ENCODE measurements around the gene SNCA.

Gene SNCA

DNA sequence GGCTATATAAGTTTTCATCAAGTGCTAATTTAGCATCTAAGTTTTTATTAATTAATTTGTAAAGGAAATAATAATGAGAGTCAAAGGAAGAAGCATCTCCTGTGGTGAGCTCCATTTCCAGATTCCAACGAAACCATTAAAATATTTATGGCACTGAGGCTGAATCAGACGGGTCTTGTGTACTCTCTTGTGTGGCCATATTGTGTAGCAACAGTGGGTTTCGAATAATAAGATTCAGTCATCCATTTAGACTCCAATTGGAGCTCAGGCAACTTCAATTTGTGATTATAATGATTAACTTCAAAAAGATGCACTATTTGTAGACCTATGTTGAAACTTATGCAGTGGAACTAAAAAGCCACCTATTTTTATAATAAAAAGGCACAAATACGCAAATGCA, 82.4 kb downstream of the SNCA start:
- no peak for DNase-seq (ENCODE audit: low read depth, low spot score)

DNA sequence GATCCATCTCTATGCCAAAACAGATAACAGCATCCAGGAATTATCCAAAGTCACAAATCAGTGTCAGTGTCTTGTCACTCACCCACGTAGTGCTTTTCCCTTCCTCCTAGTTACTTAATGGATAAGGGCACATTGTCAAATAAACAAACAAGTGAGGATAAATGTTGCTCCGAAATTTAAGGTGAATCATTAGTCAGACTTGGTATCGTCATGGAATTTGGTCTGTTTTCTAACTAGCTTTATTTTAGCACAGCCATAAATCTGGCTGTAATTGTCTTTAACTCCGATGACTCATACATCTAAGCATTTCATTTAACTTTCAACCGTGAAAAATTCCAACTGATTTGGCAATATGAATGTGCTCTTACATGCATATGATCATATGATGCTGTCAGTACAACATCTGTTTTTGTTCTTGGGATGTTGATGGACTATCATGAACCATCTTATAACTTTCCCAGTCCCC, 83.3 kb downstream of the SNCA start:
- no peak for DNase-seq (ENCODE audit: low read depth, low spot score)

- DNase-seq (ENCODE audit: low read depth, low spot score): no peak
Measured at GRCh38 chr4:89752932-89753598, 83.9 kb downstream of the SNCA start.

GRCh38 chr4:89751416-89751815, 85.5 kb downstream of the SNCA start:
- no peak for DNase-seq (ENCODE audit: low read depth, low spot score)

GRCh38 chr4:89746377-89746776, 90.6 kb downstream of the SNCA start:
- DNase-seq (ENCODE audit: low read depth, low spot score): no peak

GRCh38 chr4:89745708-89746107, 91.3 kb downstream of the SNCA start:
- no peak for DNase-seq (ENCODE audit: low read depth, low spot score)

DNA sequence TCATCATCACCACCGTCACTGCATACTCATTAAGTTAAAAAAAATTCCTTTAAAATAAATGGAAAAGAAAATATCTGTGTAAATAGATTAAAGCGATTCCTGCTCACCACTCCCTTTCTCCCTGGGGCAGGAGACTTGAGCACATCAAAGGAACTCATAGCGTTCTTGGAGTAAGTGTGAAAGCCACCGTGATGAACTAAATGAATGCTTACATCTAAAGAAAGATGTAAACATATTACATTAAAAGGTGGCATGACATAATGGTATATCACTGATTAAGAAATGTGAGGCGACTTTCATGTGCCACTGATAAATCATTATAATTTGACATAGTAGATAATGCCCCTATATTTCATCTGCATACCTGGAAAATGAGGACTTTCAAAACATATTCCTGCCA, 92.0 kb downstream of the SNCA start:
- no peak for DNase-seq (ENCODE audit: low read depth, low spot score)

GRCh38 chr4:89741768-89742167, 95.2 kb downstream of the SNCA start:
- DNase-seq (ENCODE audit: low read depth, low spot score): no peak

GRCh38 chr4:89739311-89739988, 97.5 kb downstream of the SNCA start:
- DNase-seq (ENCODE audit: low read depth, low spot score): no peak

DNA sequence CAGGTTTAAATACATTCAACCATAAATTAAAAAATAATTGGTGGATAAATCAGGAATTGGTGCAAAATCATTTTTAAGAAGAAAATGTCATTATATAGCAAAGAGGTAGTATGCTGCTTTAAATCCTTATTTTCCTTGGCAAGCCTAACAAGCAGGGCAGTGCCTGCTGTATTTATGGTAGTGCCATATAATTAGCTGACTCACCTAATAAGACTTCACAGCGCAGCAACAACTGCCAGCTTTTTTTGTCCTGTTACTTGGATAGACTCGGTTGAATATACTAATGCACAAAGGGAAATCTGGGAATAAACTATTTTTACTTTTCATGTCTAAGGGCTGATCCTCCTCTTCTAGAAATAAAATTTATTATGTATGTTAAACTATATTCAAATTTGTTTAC, 99.1 kb downstream of the SNCA start:
- DNase-seq (ENCODE audit: low read depth, low spot score): no peak

- DNase-seq (ENCODE audit: low read depth, low spot score): no peak
Measured at GRCh38 chr4:89733946-89734345, 103.0 kb downstream of the SNCA start.

GRCh38 chr4:89727238-89727637, 109.7 kb downstream of the SNCA start:
- no peak for DNase-seq (ENCODE audit: low read depth, low spot score)

DNA sequence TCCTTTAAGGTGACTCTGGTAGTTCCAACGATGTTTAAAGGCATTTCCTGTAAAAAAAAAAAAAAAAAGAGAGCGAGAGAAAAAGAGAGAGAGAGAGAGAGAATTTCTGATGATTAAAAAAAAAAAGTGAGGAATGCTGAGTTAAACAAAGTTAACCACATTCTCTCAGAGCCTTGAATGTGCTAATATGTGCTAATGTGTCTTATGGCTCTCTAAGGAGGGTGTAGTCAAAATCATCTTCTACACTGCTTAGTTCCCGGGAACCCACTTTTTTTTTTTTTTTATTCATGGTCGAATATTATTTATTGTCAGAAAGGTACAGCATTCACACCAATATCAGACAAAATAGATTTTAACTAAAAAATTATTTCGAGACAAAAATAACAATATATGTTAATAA, 111.7 kb downstream of the SNCA start:
- no peak for DNase-seq (ENCODE audit: low read depth, low spot score)

- DNase-seq (ENCODE audit: low read depth, low spot score): no peak
Measured at GRCh38 chr4:89724716-89725115, 112.2 kb downstream of the SNCA start.

- no peak for DNase-seq (ENCODE audit: low read depth, low spot score)
Measured at GRCh38 chr4:89723096-89723495, 113.9 kb downstream of the SNCA start.

GRCh38 chr4:89722517-89722916, 114.4 kb downstream of the SNCA start:
- no peak for DNase-seq (ENCODE audit: low read depth, low spot score)

- DNase-seq (ENCODE audit: low read depth, low spot score): no peak
Measured at GRCh38 chr4:89720981-89721380, 116.0 kb downstream of the SNCA start.

- DNase-seq (ENCODE audit: low read depth, low spot score): no peak
Measured at GRCh38 chr4:89719536-89720090, 117.3 kb downstream of the SNCA start.

DNA sequence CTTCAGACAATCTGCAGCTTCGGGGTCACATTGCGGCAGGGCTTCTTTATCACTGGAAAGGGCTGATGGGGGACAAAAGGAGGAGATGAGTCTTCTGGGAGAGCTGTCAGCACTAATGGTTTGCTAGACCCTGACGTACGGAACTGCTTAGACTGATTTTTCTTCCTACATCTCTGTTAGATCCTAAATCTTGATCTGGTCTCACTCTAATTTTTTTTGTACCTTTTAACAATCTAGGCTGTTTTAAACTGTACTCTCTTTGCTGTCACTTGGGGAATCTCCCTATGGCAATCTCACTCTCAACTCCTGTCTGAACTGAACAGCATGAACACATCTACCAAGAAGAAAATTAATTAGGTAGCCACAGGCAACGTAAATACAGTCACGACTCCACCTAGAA, 120.1 kb downstream of the SNCA start:
- no peak for DNase-seq (ENCODE audit: low read depth, low spot score)

DNA sequence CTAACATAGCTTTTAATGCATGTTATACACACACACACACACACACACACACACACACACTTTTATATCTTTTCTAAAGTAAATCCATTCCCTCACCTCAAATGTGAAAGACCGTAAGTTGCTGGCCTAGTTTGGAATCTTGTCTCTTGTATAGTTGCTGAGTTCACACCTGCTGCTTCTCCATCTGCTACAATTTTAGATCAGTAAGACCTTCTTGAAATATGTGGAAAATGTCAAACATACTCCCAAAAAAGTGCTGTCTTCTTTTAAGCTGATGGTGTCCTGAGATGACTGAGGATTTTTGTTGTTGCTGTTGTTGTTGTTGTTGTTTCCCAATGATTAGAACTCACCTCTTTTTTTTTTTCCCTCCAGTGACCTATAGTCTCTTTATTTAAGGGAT, 121.3 kb downstream of the SNCA start:
- no peak for DNase-seq (ENCODE audit: low read depth, low spot score)

DNA sequence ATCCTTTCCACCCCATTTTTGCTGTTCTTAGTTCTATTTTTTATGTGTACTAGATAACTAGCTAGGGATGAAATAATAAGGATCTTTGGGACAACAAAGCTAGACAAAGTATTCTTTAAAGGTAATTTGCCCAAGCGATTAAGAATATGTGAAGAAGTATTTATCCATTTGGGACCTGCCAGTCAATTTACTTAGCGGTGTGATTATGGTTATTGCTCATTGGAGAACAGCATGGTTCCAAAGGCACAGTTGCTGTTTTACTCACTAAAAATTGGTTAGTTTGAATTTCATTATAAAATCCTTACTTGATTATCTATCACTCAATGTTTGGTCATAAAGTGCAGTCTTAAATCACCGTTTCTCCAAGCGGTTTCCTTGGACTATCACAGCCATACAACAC, 124.1 kb downstream of the SNCA start:
- DNase-seq (ENCODE audit: low read depth, low spot score): no peak

GRCh38 chr4:89712141-89712540, 124.8 kb downstream of the SNCA start:
- no peak for DNase-seq (ENCODE audit: low read depth, low spot score)

DNA sequence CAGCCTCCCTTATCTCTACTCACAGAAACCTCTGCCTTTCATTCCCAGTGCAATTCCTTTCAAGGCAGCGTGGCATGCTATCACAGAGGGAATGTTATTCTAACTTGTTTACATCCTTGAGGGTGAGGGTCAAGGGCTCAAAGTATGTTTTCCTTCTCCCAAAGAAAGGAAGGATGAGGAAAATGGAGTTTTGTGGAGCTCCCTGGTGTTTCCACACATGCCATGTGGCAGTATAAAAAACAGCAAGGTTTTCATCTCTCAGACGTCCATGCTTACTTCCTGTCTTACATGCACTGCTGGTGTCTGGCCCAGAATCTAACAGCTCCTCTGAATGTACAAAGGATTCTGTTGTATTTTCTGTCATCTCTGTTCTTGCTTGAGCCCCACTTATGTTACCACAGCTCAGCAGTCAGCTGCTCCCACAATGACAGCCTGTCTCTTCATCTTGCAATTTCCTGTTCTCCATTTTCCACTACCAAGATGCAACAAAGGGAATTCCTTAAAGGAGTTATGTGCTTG, 128.0 kb downstream of the SNCA start:
- DNase-seq (ENCODE audit: low read depth, low spot score): no peak

All from activated CD4-positive, CD25-positive, alpha-beta regulatory T cell treated with anti-CD3 and anti-CD28 coated beads, Interleukin-2, amount 50 U/mL, for 16 hours (primary cell).